ENCODE measurements around the gene PPIF.

The PPIF gene

GRCh38 chr10:79324032-79324695 lies 23.1 kb upstream of the PPIF start:
- TF ChIP-seq CTCF (IDR thresholded peaks at IDR 0.05; ENCODE audit: extremely low read depth, insufficient read depth, missing control alignments), result no peak
- in situ Hi-C loops (cut with MboI; ENCODE audit: low pct_unique_long_range_greater_than_20kb, low sequenced_read_pairs, unreplicated experiment), result no loop called here
- no peak for DNase-seq (ENCODE audit: low spot score)

DNA sequence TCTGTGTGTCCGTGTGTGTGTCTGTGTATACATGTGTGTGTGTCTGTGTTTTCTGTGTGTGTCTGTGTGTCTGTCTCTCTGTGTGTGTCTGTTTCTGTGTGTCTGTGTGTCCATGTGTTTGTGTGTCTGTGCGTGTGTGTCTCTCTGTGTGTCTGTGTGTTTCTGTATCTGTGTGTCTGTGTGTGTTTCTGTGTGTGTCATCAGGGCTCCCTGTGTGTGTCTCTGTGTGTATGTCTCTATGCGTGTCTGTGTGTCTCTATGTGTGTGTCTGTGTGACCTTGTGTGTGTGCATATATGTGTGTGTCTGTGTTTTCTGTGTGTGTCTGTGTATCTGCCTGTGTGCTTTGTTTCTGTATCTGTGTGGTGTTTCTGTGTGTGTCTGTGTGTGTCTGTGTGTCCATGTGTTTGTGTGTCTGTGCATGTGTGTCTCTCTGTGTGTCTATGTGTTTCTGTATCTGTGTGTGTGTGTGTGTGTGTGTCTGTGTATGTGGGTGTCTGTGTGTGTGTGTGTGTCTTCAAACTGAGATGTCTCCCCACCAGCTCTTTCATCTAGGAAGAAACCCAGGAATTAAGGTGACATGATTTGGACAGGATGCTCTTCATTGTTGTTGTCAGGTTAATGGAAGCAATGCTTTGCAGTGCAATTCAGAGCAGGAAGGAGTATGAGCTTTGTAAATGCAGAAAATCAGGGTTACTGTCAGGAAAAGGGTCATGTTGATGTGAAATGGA lies 20.7 kb upstream of the PPIF start:
- DNase-seq (ENCODE audit: low spot score), result no peak
- in situ Hi-C loops (cut with MboI; ENCODE audit: low pct_unique_long_range_greater_than_20kb, low sequenced_read_pairs, unreplicated experiment), result no loop called here
- no peak for TF ChIP-seq CTCF (IDR thresholded peaks at IDR 0.05; ENCODE audit: extremely low read depth, insufficient read depth, missing control alignments)

GRCh38 chr10:79327090-79327457 lies 20.2 kb upstream of the PPIF start:
- in situ Hi-C loops (cut with MboI; ENCODE audit: low pct_unique_long_range_greater_than_20kb, low sequenced_read_pairs, unreplicated experiment), result no loop called here
- no peak for TF ChIP-seq CTCF (IDR thresholded peaks at IDR 0.05; ENCODE audit: extremely low read depth, insufficient read depth, missing control alignments)
- no peak for DNase-seq (ENCODE audit: low spot score)

DNA sequence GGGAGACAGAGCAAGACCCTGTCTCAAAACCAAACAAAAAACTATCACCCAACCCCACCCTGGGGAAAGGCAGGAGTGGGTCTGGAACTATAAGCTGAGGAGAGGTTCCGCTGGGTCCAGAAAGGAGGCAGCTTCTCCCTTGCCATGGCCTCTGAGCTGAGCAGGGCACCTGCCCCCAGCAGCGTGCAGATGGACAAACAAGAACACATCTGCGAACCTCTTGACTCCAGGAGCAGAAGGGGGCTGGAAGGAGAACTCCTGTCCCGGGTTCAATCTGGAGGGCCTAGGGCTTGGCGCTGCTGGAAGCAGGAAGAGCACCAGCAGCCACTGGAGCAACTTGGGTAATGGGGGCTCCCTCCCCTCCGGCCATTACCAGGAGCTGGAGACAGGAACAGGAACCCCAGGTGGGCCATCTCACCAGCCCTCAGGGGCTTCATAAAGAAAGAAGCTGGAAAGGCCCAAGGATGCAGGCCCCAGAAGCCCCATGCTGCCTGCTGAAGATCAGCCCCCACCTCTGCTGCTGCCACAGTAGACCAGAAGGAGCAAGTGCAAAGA lies 19.0 kb upstream of the PPIF start:
- in situ Hi-C loops (cut with MboI; ENCODE audit: low pct_unique_long_range_greater_than_20kb, low sequenced_read_pairs, unreplicated experiment), result no loop called here
- TF ChIP-seq CTCF (IDR thresholded peaks at IDR 0.05; ENCODE audit: extremely low read depth, insufficient read depth, missing control alignments), result no peak
- DNase-seq (ENCODE audit: low spot score), result no peak

DNA sequence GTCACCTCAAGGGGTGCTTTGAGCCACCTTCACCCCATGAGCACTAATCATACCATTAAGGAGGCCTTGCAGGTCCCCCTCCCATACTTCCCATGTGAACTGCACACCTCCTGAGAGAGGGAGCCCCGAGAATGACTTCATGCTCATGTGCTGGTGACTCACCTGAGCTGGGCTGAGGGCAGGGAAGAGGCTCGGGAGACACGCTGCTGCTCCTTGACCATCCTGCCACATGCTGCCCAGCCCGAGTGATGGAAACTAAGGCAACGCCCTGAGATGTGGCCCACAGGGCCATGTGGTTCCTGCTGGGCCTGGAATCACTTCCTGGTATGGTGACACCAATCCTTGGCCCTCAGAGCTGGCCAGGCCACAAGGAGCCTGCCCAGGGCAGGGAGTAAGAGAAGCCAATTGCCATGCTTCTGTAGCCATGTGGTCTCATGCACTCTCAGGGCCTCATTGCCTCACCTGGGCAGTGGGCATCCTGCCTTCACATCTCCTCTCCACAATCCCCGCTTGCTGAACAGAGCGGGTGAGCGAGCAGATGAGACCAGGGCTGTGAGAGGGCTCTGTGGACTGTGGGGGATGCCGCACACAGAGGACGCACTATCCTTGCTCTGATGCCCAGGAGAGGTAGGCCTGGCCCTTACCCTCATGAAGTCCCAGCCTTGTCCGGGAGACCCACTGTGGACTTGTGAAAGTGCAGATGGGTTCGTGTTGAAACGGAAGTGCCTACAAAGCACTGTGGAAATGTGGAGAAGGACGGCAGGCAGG lies 18.3 kb upstream of the PPIF start:
- in situ Hi-C loops (cut with MboI; ENCODE audit: low pct_unique_long_range_greater_than_20kb, low sequenced_read_pairs, unreplicated experiment), result no loop called here
- TF ChIP-seq CTCF (IDR thresholded peaks at IDR 0.05; ENCODE audit: extremely low read depth, insufficient read depth, missing control alignments), result no peak
- no peak for DNase-seq (ENCODE audit: low spot score)

DNA sequence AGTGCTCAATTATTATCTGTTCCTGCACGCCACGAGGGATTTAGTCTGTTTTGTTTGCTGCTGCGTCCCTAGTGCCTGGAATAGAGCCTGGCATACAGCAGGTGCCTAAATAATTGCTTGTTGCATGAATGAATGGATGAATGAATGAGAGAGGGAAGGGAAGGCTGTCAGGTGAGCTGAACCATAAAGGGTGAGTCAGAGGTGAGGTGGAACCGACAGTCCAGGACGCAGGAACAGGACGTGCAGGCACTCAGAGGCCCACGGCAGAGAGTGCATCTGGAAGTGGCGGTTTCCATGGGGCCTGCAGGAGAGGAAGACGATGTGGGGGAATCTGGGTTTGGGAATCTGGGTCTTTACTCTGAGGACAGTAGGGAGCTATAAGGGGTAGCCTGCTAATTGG lies 17.7 kb upstream of the PPIF start:
- DNase-seq (ENCODE audit: low spot score), result no peak
- in situ Hi-C loops (cut with MboI; ENCODE audit: low pct_unique_long_range_greater_than_20kb, low sequenced_read_pairs, unreplicated experiment), result no loop called here
- no peak for TF ChIP-seq CTCF (IDR thresholded peaks at IDR 0.05; ENCODE audit: extremely low read depth, insufficient read depth, missing control alignments)
